HG02678 (cell line): ENCODE measurements around the gene MSLN.
A peak's percentile ranks its signal among the peaks of the same experiment; 100 is the strongest.

ENCODE experiments used
- ATAC-seq: cut with Tn5 transposase; IDR thresholded peaks from one replicate; pipeline ENCODE4 v1.9.1; 2021; ENCODE audit warnings: mild to moderate bottlenecking, moderate library complexity; ENCODE audit not compliant: unreplicated experiment

Gene MSLN

DNA sequence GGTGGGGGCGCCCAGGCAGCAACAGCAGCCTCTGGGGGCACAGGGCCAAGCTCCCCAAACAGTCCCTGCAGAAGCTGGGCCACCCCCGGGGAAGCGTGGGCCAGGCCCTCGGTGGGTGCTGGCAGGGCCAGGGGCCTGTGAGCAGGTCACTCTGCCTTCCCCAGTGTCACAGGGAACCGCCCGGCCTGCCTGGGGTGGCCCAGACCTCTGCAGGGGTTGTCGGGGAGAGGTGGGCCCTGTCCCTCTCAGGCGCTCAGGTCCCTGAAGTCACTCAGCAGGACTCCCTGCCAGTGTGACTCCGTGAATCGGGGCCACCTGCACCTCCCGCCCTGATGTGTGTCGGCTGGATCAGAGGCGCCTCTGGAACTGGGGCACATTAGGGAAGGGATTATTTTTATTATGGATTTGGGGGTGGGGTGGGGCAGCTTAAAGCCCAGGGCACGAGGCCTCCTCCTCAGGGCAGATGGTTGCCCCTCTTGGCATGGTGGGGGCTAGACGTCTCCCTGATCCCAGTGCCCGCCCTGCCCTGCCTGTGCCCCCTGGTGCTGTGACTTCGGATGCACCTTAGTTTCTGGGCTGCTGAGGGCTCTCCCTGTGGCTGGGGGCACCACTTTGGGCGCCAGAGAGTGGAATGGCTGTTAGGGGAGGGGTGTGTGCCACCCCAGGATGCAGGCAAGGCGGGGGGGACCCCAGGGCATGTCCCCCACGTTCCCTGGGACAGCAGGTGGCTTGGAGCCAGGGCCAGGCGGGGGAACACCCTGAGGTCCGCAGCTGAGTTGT, 41.2 kb downstream of the MSLN start:
- ATAC-seq = no peak

DNA sequence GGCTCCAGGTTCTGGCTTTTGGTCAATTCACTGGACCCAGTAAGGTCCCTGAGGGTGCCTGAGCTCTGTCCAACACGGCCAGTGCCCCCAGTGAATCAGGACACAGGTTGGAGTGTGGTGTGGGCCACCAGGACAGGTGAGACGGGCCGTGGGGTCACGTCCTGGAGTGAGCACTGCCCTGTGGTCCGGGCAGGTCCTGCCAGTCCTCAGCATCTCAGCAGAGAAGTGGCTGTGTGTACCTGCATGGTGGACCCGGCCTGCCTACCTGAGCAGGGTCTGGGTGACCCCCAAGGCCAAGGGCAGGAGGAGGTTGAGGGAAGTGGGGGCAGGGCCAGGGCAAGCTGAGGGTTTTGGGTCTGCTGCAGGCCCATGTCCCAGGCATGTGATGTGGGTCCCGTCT, 41.9 kb downstream of the MSLN start:
- no peak for ATAC-seq

DNA sequence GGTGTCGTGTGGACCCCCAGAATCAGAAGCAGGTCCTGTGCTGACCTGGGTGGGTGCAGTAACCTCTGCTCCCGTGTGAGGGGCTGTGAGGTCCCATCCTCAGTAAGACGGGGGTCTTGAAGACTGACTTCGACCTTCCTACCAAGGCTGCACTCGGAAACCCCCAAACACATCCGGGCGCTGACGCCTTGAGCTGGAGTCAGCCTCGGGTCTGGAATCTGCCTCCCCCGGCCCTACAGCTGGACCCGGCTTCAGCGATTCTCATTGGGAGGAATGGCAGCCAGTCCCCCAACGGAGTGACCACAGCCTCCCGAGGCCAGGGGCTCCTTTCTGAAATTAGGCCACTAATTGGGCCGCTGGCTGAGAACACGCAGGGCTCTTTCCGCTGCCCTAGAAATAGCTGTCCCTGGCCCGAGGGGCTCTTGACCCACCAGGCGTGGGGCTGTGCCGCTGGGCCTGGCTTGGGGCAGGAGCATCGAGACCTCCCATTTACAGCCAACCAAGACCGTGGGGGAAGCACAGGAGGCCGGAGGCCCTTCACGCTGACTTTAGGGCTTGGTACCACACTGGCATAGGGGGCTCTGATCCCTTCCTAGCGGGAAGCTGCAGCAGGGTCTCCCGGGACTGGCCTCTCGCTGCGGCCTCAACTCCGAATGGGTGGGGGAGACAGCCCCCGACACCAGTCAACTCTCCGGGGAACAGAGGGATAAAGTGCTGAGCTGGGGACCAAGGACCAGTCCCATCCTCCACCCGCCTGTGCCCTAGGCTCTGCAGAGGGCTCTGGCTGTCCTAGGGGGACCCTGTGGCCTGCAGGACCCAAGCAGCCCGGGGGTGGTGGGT, 42.6 kb downstream of the MSLN start:
- no peak for ATAC-seq

DNA sequence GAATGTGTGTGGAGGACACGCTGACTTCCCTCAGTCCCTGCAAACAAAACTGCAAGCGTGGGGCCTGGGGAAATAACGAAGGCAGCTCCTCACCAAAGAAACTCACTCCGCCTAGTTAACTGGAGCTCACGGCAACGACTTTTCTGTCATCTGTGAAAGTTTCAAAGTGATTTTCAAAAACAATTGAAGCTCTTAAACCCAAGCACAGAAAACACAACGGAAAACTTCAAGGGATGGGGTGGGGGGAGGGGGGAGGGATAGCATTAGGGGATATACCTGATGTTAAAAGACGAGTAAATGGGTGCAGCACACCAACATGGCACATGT, 43.2 kb downstream of the MSLN start:
- ATAC-seq = no peak

DNA sequence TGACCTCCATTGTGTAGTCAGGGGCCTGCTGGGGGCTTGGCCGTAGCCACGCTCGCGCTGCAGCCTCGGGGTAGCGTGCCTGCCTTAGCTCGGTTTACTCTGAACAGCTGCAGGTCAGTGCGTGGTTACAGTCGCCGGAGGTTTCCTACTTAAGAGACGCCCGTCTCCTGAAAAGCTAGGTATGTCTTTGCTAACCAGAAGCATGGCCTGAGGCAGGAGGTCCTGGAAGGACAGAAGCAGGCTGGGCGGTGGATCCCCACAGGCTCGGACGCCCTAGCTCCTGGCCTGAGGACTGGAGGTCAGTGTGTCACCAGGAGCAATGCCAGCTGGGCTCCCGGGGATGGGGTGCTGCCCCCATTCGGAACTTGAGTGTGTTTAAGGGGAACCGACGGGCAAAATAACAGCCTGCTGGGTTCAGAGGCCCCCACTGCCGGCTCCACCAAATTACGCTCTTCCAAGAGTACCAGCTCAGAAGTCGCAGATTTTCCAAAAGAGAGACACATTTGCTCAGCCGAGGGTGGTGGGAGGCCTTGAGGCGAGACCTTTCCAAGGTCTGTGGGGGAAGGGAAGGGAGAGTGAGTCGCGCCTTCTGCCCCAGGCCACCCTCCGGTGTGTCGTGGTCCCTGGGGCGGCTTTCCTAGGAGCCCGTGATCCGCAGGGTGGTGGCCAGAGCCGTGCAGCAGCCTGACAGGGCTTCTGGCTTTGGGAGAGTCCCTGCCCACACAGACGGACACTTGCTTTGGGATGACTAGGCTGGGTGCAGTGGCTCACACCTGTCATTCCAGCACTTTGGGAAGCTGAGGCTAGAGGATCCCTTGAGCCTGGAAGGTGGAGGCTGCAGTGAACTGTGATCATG, 43.9 kb downstream of the MSLN start:
- ATAC-seq = no peak

DNA sequence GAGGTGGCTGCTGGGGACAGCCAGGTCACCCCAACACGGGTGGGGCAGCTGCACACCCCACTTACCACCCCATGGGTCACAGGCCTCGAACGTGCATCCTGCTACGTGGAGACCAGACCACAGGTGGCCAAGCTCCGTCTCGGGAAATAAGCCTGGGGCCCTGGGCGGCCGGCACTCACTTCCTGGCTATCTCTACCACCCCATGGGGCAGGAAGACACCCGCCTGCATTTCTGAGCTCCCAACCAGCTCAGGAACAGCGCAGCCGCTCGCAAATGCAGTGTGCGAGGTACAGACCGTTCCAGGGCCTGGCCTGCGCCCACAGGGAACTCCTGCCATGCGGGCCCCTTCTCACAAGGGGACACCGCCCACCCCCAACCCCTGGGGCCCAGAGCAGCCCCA, 44.9 kb downstream of the MSLN start:
- no peak for ATAC-seq

DNA sequence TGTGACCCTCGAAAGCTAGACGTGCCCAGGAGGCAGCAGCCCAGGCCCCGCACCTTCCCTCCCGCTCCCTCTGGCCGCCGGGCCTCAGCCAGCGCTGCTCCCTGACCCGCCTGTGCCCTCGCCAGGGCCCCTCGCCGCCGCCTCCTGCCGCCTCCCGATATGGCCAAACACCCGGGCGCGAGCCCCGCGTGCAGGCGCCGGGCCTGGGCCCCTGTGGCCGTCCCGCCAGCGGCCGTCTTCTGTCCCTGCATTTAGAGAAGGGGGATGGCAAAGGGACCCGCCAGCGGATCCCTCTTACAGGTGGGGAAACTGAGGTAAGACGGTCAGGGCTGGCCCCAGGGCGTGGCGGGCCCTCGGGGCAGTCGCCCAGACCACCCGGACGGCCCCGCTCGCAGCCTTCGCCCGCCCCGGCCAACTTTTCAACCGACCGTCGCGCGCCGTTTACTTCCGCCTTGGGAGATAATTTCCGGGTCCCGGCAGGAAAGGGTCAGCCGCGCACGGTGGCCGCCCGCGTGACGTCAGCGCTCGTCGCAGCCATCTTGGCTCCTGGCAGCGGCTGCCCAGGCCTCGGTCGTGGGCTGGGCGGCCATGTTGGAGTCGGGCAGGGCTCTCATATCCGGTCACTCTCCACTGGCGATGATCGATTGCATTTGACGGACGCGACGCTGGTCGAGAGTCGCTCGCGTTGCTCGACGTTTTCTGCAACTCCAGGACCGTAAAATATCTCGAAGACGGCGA, 47.0 kb downstream of the MSLN start:
- peak; percentile 98 for ATAC-seq

DNA sequence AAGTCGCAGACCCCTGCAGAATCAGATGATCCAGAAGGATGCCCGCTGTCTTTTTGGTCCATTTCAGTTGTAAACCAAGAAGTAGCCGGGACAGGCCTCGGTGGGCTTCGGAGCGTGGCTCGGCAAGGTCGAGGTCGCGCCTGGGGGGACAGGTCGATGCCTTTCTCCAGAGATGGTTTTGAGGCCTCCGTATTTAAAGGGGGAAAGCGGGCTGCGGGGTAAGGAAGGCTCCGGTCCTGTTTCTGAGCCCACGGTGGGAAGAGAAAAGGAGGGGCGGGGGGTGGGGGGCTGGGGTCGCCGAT, 47.5 kb downstream of the MSLN start:
- ATAC-seq = no peak

DNA sequence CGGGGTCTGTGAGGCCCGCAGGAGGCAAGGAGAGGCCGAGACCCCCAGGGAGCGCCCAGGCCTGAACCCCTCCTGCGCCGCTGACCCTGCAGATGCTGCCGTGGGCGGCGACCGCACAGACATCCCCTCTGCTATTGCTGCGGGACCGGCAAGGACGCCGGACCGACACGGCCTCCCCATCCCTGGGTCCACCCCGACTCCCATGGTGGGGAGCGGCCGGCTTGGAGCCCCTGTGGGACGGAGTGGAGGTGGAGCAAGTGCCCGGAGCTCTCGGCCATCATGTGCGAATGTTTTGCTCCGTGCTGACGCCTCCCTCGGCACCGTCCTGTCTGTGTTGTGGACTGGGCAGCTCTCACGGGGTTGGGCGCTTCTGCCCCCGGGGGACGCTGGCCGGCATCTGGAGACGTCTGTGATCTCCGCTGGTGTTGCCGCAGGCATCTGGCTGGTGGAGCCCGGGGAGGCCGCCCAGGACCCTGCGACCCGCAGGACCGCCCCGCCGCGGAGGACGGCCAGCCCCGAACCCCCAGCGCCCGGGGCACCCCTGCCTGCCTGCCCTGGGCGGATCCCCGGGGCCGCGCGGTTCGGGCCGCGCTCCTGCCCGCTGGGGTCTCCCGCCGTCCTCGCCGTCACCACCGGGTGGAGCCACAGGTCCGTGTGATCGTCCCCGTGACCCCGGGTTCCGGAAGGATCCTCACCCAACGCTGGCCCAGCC, 52.8 kb downstream of the MSLN start:
- ATAC-seq = no peak

DNA sequence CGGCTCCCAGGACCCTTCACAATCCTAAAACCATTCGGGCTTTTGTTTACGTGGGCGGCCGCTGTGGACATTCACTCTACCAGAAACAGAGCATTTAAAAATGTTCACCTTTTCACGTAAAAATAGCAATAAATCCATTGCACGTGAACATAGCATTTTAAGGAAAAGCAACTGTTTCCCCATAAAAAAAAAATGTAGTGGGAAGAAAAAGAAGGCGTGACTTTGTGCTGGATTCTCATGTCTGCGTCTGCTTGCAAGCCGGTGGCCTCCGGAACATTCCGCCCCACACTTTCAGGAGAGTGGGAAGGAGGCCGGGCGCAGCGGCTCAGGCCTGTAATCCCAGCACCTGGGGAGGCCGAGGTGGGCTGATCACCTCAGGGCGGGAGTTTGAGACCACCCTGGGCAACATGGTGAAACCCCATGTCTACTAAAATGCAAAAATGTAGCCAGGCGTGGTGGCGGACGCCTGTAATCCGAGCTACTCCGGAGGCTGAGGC, 53.4 kb downstream of the MSLN start:
- no peak for ATAC-seq

DNA sequence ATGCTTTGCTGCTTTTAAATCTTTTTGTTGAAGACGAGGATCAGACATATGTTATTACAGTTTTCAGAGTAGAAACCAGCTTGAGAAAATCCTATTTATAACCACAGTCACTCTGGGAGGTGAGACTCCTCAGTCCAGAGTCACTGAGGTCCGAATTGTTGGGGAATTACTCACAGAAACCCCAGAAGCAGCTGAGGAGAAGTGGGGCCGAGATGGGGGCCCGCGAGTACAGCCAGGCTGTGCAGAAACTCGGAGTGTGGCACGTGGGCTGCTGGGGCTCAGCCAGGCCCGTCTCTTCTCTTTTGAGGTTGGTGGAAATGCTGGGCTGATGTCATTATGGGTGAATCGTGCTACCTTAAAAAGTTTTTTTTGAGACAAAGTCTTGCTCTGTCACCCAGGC, 54.4 kb downstream of the MSLN start:
- ATAC-seq = no peak

DNA sequence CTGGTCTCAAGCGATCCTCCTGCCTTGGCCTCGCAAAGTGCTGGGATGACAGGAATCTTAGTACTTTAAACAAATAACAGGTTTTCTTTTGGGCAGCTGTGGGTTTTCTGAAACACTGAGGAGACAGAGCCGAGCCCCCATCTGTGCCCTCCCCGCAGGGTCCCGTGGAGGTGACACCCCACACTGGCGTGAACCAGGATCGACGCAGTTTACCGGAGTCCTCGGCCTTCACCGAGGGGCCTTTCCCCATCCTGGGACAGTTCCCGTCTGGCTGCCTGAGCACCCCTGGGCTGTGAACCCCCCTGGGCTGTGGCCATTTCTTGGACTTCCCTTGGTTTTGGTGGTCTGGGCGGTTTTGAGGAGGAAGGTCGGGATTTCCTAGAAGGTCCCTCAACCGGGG, 55.3 kb downstream of the MSLN start:
- no peak for ATAC-seq

DNA sequence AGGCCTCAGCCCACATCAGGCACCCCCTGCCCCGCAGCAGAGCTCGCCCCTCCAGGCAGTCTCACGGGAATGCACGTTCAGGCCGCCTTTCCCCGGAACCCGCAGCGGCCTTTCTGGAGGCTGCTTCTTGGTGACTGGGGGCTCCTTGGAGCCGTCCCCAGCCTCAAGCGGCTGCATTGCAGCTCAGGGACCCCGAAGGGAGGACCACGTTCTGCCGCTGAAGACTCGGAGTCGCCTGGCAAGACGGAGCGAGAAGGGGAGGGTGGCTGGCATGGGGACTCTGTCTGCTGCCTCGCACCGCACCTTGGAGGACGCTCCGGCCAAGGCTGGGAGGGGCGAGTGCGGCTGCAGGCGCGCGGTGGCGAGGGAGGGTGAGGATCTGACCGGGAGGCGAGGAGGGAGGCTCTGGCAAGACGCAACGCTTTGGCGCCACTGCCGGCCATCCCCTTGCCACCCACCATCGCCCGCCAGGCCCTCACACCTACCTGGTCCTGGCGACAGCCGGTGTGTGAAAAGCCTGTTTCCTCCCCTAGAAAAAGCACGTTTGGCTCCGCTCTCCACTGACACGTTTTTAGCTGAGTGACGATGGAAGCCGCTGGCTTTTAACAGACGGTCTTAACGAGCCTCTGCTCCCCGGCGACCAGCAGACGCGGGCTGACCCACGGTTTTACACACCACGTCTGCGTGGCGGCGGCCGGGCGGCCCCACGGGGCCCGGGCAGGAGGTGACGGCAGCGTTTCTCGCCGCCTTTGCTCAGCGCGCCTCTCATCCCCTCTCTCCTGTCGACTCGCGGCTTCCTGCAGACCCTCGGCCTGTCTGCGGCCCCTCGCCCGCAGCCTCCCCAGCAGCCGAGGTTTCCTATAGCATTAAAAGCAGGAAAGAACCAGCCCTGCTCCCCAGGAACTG, 56.7 kb downstream of the MSLN start:
- ATAC-seq = no peak

DNA sequence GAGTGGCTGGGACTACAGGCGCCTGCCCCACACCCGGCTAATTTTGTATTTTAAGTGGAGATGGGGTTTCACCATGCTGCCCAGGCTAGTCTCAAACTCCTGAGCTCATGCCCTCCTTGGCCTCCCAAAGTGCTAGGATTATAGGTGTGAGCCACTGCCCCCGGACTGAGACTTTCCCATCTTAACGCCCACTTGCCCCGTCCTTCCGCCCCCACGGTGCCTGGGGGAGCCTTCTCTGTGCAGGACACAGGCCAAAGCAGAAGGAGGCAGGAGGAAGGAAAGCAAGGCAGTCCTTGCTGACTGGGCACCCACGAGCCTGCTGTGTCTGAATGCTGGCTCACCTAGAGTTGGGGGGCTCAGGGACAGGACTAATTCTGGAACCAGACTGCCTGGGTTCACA, 57.6 kb downstream of the MSLN start:
- no peak for ATAC-seq
